ENCODE measurements around the gene PLA2R1.

DNA sequence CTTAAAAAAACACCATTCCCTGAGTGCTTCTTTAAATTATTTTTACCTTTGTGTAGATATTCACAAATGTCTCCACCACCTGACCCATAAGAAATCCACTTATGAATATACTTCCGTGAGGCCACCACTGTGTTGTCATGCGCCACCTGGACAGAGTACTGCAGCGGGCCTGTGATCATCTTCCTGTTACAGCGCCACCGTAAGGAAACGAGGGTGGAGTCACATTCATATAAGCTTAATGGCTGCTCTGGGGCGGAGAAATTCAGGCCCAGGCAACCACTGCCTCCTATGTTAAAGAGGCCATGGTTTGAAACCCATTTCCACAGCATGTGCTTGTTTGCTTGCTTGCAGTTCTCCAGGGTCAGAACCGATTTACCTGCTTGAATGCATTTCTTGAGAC, 17.7 kb downstream of the PLA2R1 start:
- TF ChIP-seq CTCF (IDR thresholded peaks at IDR 0.05; ENCODE audit: poor library complexity) (no peak), EZH2 (IDR thresholded peaks at IDR 0.05; ENCODE audit: borderline replicate concordance) (no peak)

Data from hepatocyte (in vitro differentiated cells).